Epithelial cell of esophagus (primary cell): ENCODE results near the gene RPL3.
"Not testable (repeated sequence)": the region's sequence is repeated elsewhere in the genome, so short reads cannot be mapped to it uniquely, and the experiment has no call there.

ENCODE experiments used
- DNase-seq: peaks from one replicate; pipeline ENCODE4 v3.0.0; 2010; ENCODE audit warnings: low read depth
- H3K4me3 ChIP-seq: 2 replicates; pipeline ENCODE4 v1.5.1; 2011; ENCODE audit warnings: mild to moderate bottlenecking, low read length, control low read depth
- TF ChIP-seq, protein P1 (sequence below): IDR thresholded peaks from 2 replicates; pipeline ENCODE4 v1.5.1; 2011; ENCODE audit warnings: low read depth, mild to moderate bottlenecking, low read length, control low read depth, inconsistent platforms; ENCODE audit not compliant: insufficient read depth; ENCODE audit errors: missing control alignments

Gene RPL3

DNA sequence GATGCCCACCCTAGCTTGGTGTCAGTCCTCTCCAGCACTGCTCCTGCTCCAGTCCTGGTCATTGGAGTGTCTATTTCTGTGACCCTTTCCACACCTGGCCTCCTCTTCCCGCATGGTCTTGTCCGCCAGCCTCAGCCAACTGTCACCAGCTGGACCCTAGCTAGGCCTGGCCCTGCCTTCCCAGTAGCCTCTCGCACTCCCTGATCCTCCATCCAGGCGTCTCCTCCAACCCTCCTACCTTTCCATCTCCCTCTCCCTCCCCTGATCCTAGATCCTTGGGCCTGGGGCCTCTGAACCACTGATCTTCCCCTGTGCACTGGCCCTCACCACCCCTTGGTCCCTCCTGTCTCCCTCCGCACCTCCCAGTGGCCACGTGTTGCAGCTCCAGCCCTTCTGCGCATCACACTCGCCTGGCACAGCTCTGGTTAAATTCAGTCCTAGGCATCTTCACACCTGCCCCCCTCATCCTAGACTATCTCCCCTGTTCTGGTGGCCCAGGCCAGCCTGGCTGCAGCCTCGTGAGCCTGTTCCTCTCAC, 40.3 kb upstream of the RPL3 start:
- DNase-seq = no peak
- TF ChIP-seq, protein P1, sequence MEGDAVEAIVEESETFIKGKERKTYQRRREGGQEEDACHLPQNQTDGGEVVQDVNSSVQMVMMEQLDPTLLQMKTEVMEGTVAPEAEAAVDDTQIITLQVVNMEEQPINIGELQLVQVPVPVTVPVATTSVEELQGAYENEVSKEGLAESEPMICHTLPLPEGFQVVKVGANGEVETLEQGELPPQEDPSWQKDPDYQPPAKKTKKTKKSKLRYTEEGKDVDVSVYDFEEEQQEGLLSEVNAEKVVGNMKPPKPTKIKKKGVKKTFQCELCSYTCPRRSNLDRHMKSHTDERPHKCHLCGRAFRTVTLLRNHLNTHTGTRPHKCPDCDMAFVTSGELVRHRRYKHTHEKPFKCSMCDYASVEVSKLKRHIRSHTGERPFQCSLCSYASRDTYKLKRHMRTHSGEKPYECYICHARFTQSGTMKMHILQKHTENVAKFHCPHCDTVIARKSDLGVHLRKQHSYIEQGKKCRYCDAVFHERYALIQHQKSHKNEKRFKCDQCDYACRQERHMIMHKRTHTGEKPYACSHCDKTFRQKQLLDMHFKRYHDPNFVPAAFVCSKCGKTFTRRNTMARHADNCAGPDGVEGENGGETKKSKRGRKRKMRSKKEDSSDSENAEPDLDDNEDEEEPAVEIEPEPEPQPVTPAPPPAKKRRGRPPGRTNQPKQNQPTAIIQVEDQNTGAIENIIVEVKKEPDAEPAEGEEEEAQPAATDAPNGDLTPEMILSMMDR = no peak
- H3K4me3 ChIP-seq = no peak overlapping the region

DNA sequence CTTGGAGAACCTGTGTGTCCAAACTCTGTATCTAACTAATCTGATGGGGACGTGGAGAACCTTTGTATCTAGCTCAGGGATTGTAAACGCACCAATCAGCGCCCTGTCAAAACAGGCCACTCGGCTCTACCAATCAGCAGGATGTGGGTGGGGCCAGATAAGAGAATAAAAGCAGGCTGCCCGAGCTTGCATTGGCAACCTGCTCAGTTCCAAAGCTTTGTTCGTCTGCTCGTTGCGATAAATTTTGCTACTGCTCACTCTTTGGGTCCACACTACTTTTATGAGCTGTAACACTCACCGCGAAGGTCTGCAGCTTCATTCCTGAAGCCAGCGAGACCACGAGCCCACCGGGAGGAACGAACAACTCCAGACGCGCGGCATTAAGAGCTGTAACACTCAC, 38.8 kb upstream of the RPL3 start:
- not testable (repeated sequence) for DNase-seq, H3K4me3 ChIP-seq

DNA sequence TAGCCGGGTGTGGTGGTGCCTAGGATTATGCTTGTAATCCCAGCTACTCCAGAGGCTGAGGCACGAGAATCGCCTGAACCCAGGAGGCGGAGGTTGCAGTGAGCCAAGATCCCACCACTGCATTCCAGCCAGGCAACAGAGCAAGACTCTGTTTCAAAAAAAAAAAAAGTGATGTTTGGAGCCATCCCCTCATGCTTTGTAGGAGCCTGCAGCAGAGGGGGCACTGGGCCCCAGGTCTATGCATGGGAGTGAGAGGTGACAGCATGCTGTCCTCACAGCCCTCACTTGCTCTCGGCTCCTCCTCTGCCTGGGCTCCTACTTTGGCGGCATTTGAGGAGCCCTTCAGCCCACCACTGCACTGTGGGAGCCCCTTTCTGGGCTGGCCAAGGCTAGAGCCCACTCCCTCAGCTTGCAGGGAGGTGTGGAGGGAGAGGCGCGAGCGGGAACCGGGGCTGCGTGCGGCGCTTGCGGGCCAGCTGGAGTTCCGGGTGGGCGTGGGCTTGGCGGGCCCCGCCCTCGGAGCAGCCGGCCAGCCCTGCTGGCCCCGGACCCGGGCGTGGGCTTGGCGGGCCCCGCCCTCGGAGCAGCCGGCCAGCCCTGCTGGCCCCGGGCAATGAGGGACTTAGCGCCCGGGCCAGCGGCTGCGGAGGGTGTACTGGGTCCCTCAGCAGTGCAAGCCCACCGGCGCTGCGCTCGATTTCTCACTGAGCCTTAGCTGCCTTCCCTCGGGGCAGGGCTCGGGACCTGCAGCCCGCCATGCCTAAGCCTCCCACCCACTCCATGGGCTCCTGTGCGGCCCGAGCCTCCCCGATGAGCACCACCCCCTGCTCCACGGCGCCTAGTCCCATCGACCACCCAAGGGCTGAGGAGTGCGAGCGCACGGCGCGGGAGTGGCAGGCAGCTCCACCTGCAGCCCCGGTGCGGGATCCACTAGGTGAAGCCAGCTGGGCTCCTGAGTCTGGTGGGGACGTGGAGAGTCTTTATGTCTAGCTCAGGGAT, 38.0 kb upstream of the RPL3 start:
- H3K4me3 ChIP-seq, DNase-seq: not testable (repeated sequence)

DNA sequence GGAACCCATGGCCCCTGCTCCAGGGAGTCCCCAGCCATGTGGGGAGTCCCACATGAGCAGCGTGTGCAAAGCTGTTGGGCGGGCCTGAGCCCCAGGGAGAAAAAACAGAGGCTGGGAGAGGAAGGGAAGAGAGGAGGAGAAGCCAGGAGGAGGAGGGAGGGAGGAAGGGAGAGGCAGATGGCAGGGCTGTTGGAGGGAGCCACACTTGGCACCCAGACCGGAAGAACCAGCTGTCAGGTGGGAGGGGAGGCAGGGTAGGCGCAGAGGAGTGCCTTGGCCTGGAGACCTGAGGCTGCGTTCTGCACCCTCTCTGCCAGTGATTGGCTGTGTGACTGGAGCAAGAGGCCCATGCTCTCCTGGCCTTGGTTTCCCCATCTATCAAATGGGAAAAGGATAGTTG, 37.0 kb upstream of the RPL3 start:
- DNase-seq = peak; percentile 17
- TF ChIP-seq, protein P1 = no peak
- no peak overlapping the region for H3K4me3 ChIP-seq

DNA sequence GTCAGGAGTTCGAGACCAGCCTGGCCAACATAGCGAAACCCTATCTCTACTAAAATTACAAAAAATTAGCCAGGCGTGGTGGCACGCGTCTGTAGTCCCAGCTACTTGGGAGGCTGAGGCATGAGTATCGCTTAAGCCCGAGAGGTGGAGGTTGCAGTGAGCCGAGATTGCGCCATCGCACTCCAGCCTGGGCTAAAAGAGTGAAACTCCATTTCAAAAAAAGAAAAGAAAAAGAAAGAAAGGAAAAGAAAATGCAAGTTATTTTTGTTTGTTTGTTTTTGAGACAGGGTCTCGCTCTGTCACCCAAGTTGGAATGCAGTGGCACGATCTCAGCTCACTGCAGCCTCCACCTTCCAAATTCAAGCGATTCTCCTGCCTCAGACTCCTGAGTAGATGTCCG, 36.4 kb upstream of the RPL3 start:
- not testable (repeated sequence) for DNase-seq, H3K4me3 ChIP-seq

DNA sequence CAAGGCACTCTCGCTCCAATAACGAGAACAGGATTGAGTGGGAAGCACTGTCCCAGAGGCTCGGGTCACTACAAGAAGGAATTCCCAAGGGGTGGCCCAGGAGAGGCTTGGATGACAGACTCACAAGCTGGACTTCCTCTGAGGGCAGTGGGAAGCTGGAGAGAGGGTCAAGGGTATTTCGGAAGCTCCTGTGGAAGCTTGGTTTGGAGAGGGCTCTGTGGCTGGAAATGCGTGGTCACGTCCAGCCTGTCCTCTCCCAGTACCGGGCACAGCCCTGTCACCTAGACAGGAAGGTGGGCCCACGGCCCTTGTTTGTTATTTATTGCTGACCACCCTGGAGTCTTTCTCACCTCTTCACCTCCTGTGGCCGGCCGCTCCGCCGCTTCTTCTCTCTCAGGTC, 35.7 kb upstream of the RPL3 start:
- TF ChIP-seq, protein P1 = no peak
- DNase-seq = no peak
- H3K4me3 ChIP-seq = no peak overlapping the region

DNA sequence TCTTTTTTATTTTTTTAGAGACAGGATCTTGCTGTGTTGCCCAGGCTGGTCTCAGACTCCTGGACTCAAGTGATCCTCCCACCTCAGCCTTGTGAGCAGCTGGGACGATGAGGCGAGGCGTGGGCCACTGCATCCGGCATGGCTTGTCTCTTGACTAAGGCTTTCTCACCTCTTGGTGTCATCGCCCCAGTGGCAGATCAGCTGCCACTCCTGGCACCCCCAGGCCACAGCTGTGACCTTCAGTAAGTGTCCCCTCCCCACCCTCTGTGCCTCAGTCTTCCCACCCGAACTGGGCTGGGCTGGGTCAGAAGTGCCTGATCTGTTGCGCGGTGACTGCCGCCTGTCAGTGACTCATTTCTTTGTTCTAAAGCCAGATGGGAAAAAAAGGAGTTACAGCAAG, 33.9 kb upstream of the RPL3 start:
- TF ChIP-seq, protein P1 = no peak
- DNase-seq = peak; percentile 35
- no peak overlapping the region for H3K4me3 ChIP-seq

DNA sequence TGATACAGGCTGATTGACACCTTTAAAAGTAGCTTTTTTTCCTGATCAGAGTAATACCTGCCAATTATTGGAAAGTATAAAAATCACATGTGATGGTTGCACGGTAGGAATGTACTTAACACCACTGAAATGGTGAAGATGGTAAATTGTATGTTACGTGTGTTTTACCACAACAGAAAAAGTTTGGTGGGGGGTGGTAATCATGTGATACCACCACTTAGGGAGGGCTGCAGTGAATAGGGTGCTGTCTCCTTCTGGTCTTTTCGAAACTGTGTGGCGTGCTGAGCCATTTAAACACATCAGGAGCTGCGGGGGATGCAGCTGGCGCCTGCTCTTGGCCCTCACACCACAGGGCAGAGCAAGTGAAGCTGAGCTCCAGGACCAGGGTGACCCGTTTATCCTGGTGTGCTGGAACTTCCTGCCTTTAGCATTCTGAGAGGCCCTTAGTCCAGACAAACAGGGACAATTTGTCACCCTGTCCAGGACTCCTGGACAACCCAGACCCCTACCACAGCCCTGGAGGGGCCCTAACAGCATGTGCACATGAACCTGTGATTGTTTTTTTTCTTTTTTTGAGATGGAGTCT, 33.0 kb upstream of the RPL3 start:
- no peak for DNase-seq
- TF ChIP-seq, protein P1 = no peak
- no peak overlapping the region for H3K4me3 ChIP-seq
